GM12878 (cell line): ENCODE results near the gene CYB5R3. TPM values are rescaled to one million over a fixed set of nuclear protein-coding genes. Genes with fewer than 3 reads are reported as not detected.

Source experiments
- ATAC-seq: fragments of 200-7000 bp; cut with Tn5 transposase; 3 replicates; pipeline ENCODE4 v1.9.1; 2020; ENCODE audit warnings: mild to moderate bottlenecking, moderate library complexity
- BruUV-seq: library from RNA; stranded (reverse); fragments of 400-500 nt; replicated peaks from 2 replicates; lab custom pipeline; 2021; lab: Mats Ljungman, UMichigan
- CTCF ChIA-PET: fragments of 300-600 bp; sonication (Branson Sonifier 250); formaldehyde crosslinking; extraction: SDS; loops from one replicate; lab custom pipeline; 2021; ENCODE audit warnings: inconsistent platforms; lab: Yijun Ruan, JAX
- POLR2A ChIA-PET: fragments of 350-600 bp; formaldehyde crosslinking; extraction: SDS; loops from one replicate; lab custom pipeline; 2021; ENCODE audit warnings: inconsistent platforms; lab: Charles Lee
- RAD21 ChIA-PET: fragments of 300-600 bp; sonication (Branson Sonifier 250); formaldehyde crosslinking; loops from one replicate; lab custom pipeline; 2023; ENCODE audit warnings: antibody characterized with exemption; ENCODE audit not compliant: unreplicated experiment; lab: Charles Lee
- SMC1A ChIA-PET: fragments of 300-600 bp; sonication (Branson Sonifier 250); formaldehyde crosslinking; loops from one replicate; lab custom pipeline; 2023; ENCODE audit not compliant: unreplicated experiment, uncharacterized antibody; lab: Charles Lee
- DNase-seq: peaks from one replicate; pipeline ENCODE4 v3.0.0-alpha.2; 2011; ENCODE audit warnings: low read depth, low spot score
- FAIRE-seq: peaks from 3 replicates; lab custom pipeline; 2011; peaks lifted over from hg19 to GRCh38; lab: Jason Lieb, UNC
- H2AFZ ChIP-seq: 2 replicates; pipeline ENCODE4 v1.6.0; 2011; ENCODE audit warnings: low read depth, low read length, control low read depth; ENCODE audit not compliant: control insufficient read depth
- H3K27ac ChIP-seq: 2 replicates; pipeline ENCODE4 v1.5.1; 2011; ENCODE audit warnings: control low read depth; ENCODE audit not compliant: control insufficient read depth, insufficient read depth
- H3K27me3 ChIP-seq, 2 experiments: replicated peaks in 1 of 2; 2 replicates each; pipeline versions ENCODE4 v1.6.0 to v1.6.1; 2011; ENCODE audit warnings: low read length in 1 of 2; ENCODE audit not compliant: control insufficient read depth in 2 of 2, insufficient read depth in 2 of 2
- H3K36me3 ChIP-seq, 2 experiments: 2 replicates each; pipeline ENCODE4 v1.5.1; 2011; ENCODE audit warnings: low read length in 1 of 2; ENCODE audit not compliant: control insufficient read depth in 2 of 2, insufficient read depth in 2 of 2
- H3K4me1 ChIP-seq: 2 replicates; pipeline ENCODE4 v1.6.1; 2011; ENCODE audit warnings: mild to moderate bottlenecking, low read length, moderate library complexity, mixed read lengths; ENCODE audit not compliant: control insufficient read depth, insufficient read depth
- H3K4me2 ChIP-seq: 2 replicates; pipeline ENCODE4 v1.6.0; 2011; ENCODE audit warnings: control low read depth; ENCODE audit not compliant: control insufficient read depth, insufficient read depth
- H3K4me3 ChIP-seq: fragments of 200-600 bp; sonication (generic); 2 replicates; pipeline ENCODE4 v1.5.1; 2016
- H3K79me2 ChIP-seq: 2 replicates; pipeline ENCODE4 v1.6.0; 2011; ENCODE audit warnings: low read length; ENCODE audit not compliant: control insufficient read depth, insufficient read depth
- H3K9ac ChIP-seq: 2 replicates; pipeline ENCODE4 v1.8.0; 2011; ENCODE audit warnings: low read length, control low read depth, mixed read lengths; ENCODE audit not compliant: control insufficient read depth, insufficient read depth
- H3K9me3 ChIP-seq: replicated peaks from 3 replicates; pipeline ENCODE4 v1.5.1; 2011; ENCODE audit warnings: mild to moderate bottlenecking, low read length; ENCODE audit not compliant: control insufficient read depth, insufficient read depth
- H4K20me1 ChIP-seq: 2 replicates; pipeline ENCODE4 v1.6.0; 2011; ENCODE audit not compliant: control insufficient read depth, insufficient read depth
- BHLHE40 ChIP-seq, 2 experiments: fragments of 450-650 bp in 1 of 2; IDR thresholded peaks; 2 replicates each; pipeline ENCODE4 v1.6.1; 2011 to 2017; ENCODE audit warnings: low read depth in 2 of 2, borderline replicate concordance in 1 of 2, improper control_type of control experiment in 1 of 2, low read length in 1 of 2, mild to moderate bottlenecking in 1 of 2
- CBX5 ChIP-seq: sonication (generic); IDR thresholded peaks from 2 replicates; pipeline ENCODE4 v1.6.1; 2016; ENCODE audit warnings: low read depth, moderate library complexity, mild to moderate bottlenecking, inconsistent platforms
- CEBPB ChIP-seq, 2 experiments: fragments of 150-350 bp in 1 of 2; IDR thresholded peaks; 2 replicates each; pipeline ENCODE4 v1.6.1; 2012 to 2014; ENCODE audit warnings: low read depth in 2 of 2, low read length in 2 of 2, borderline replicate concordance in 1 of 2, inconsistent platforms in 1 of 2
- HDAC2 ChIP-seq: fragments of 200-600 bp; sonication (generic); IDR thresholded peaks from 2 replicates; pipeline ENCODE4 v1.6.1; 2017
- IKZF2 ChIP-seq, 2 experiments: fragments of 450-650 bp; IDR thresholded peaks; 2 replicates each; pipeline ENCODE4 v1.6.1; 2017; ENCODE audit warnings: mild to moderate bottlenecking in 2 of 2, moderate library complexity in 2 of 2
- IRF4 ChIP-seq: IDR thresholded peaks from 2 replicates; pipeline ENCODE4 v1.6.1; 2011; ENCODE audit warnings: low read depth, low read length
- MEF2B ChIP-seq: fragments of 450-650 bp; IDR thresholded peaks from 2 replicates; pipeline ENCODE4 v1.6.1; 2018; ENCODE audit warnings: mild to moderate bottlenecking, moderate library complexity; ENCODE audit not compliant: partially characterized antibody, poor library complexity, severe bottlenecking
- MXI1 ChIP-seq: fragments of 150-350 bp; IDR thresholded peaks from 2 replicates; pipeline ENCODE4 v1.6.1; 2011; ENCODE audit warnings: low read depth, mild to moderate bottlenecking, inconsistent platforms, low read length, improper control_type of control experiment
- NR2F1 ChIP-seq: fragments of 450-650 bp; conservative IDR thresholded peaks from 2 replicates; pipeline ENCODE4 v1.6.1; 2017; ENCODE audit warnings: mild to moderate bottlenecking
- SREBF1 ChIP-seq: IDR thresholded peaks from 2 replicates; pipeline ENCODE4 v1.6.1; 2012; ENCODE audit warnings: mild to moderate bottlenecking, low read length
- STAT3 ChIP-seq: IDR thresholded peaks from 2 replicates; pipeline ENCODE4 v1.6.1; 2011; ENCODE audit warnings: low read depth, low read length, improper control_type of control experiment
- ZNF217 ChIP-seq: fragments of 450-650 bp; IDR thresholded peaks from 2 replicates; pipeline ENCODE4 v1.6.1; 2017; ENCODE audit warnings: antibody characterized with exemption, mild to moderate bottlenecking
- ZNF274 ChIP-seq: IDR thresholded peaks from one replicate; pipeline ENCODE4 v1.8.0; 2011; ENCODE audit not compliant: insufficient read length, insufficient read depth
- WGBS: methylation state at CpG from one replicate; pipeline ENCODE4 v1.1.6; 2016; ENCODE audit warnings: low lambda C conversion rate; ENCODE audit not compliant: insufficient replicate concordance, insufficient coverage; ENCODE audit errors: missing lambda C conversion rate; 5-methylcytosine and 5-hydroxymethylcytosine counted together
- in situ Hi-C: fragments of 300-500 bp; cut with MboI; formaldehyde crosslinking; loops from 9 replicates; pipeline ENCODE4 v1.14.3; 2018; ENCODE audit warnings: mixed read lengths
- intact Hi-C: fragments of 100-400 bp; cut with micrococcal nuclease; formaldehyde crosslinking; loops from one replicate; pipeline ENCODE4 v1.14.2; 2022; ENCODE audit not compliant: unreplicated experiment
- polyA plus RNA-seq, 11 experiments: library from polyadenylated mRNA; depleted of rRNA in 4 of 11; unstranded in 6 of 11; stranded (reverse) in 5 of 11; fragments of >200 nt; fragmentation: Nextera tagmentation in 4 of 11; fragmentation: Illumina TruSeq in 1 of 11; extraction: Ambion mirVana in 4 of 11; extraction: Trizol in 1 of 11; gene quantifications; 1 replicate in 1 of 11; 2 replicates in 10 of 11; pipeline versions ENCODE4 v1.2.1 to v1.2.3, GENCODE V29; 2011 to 2016; ENCODE audit warnings: inconsistent platforms in 2 of 11, missing spikeins in 2 of 11, low read depth in 1 of 11
- total RNA-seq, 4 experiments: library from RNA; depleted of rRNA in 3 of 4; stranded (reverse); fragments of >200 nt in 3 of 4; fragmentation: Illumina TruSeq in 1 of 4; extraction: Trizol in 1 of 4; gene quantifications; 2 replicates each; pipeline versions ENCODE4 v1.2.1 to v1.2.3, GENCODE V29; 2013 to 2021
- TF ChIP-seq, protein P1 (sequence below): fragments of 450-650 bp; IDR thresholded peaks from 2 replicates; pipeline ENCODE4 v1.6.1; 2016; ENCODE audit warnings: mild to moderate bottlenecking, moderate library complexity, borderline replicate concordance
- TF ChIP-seq, protein P2 (sequence below): IDR thresholded peaks from 2 replicates; pipeline ENCODE4 v1.6.1; 2012; ENCODE audit warnings: low read depth, low read length, improper control_type of control experiment
- TF ChIP-seq, protein P3 (sequence below): fragments of 450-650 bp; formaldehyde crosslinking; IDR thresholded peaks from 2 replicates; pipeline ENCODE4 v1.5.0; 2022; ENCODE audit warnings: mild to moderate bottlenecking, missing genetic modification characterization

Gene CYB5R3
- total and polyA plus RNA-seq, 10 of the 15 experiments (the other 5 are each of a cell fraction or from before 2014, with no cell fraction given): 2.0 to 119 (median 67.8) TPM

DNA sequence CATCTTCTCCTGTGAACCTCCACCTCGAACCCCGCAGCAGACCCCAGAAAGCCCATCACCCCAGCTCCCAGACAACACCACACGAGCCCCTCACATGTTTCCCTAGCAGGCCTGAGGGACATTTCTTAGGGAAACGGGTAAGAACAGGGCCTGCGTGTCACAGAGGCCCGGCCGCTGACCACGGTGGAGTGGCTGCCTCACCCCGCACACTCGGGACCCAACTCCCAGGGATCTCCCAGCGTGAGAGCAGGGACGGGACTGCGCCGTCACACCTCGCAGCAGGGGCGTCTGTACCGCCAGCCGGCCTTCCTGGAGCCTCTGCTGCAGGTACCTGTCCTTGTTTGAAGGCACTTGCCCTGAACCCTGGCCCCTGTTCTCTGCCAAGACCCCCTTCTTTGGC is 19.0 kb downstream of the CYB5R3 start:
- DNase-seq: no peak
- Histone ChIP-seq H3K4me1 (no peaks in the 10 kb centered on the region), H3K79me2 (no peaks in the 10 kb centered on the region), H3K4me3 (no peak overlapping the region), H4K20me1 (no peaks in the 10 kb centered on the region; the same call in 1 of the 2 replicates), H3K4me2 (no peak overlapping the region), H2AFZ (no peak overlapping the region), H3K27ac (no peak overlapping the region), H3K9ac (no peak overlapping the region), H3K36me3 (peaks cover 12 to 45% of the 10 kb centered on the region in 2 experiments; a peak in 3 of 4 replicates), H3K27me3 (no peaks in the 10 kb centered on the region), H3K9me3 (no peaks in the 10 kb centered on the region)
- WGBS: 95% methylated on average over 18 of the region's 18 CpGs
- no peak for ATAC-seq
- RAD21 ChIA-PET: no interaction called here
- BruUV-seq: no TSS peak
- intact Hi-C loops (no loop called here), in situ Hi-C loops (no loop called here)
- TF ChIP-seq, protein P1, sequence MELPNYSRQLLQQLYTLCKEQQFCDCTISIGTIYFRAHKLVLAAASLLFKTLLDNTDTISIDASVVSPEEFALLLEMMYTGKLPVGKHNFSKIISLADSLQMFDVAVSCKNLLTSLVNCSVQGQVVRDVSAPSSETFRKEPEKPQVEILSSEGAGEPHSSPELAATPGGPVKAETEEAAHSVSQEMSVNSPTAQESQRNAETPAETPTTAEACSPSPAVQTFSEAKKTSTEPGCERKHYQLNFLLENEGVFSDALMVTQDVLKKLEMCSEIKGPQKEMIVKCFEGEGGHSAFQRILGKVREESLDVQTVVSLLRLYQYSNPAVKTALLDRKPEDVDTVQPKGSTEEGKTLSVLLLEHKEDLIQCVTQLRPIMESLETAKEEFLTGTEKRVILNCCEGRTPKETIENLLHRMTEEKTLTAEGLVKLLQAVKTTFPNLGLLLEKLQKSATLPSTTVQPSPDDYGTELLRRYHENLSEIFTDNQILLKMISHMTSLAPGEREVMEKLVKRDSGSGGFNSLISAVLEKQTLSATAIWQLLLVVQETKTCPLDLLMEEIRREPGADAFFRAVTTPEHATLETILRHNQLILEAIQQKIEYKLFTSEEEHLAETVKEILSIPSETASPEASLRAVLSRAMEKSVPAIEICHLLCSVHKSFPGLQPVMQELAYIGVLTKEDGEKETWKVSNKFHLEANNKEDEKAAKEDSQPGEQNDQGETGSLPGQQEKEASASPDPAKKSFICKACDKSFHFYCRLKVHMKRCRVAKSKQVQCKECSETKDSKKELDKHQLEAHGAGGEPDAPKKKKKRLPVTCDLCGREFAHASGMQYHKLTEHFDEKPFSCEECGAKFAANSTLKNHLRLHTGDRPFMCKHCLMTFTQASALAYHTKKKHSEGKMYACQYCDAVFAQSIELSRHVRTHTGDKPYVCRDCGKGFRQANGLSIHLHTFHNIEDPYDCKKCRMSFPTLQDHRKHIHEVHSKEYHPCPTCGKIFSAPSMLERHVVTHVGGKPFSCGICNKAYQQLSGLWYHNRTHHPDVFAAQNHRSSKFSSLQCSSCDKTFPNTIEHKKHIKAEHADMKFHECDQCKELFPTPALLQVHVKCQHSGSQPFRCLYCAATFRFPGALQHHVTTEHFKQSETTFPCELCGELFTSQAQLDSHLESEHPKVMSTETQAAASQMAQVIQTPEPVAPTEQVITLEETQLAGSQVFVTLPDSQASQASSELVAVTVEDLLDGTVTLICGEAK: no peak
- TF ChIP-seq MXI1 (no peak), CBX5 (no peak), MEF2B (no peak), STAT3 (no peak), SREBF1 (no peak), IRF4 (no peak), CEBPB (IDR thresholded peaks at IDR 0.05; ENCODE audit: borderline replicate concordance in 1 of 2, low read depth in 2 of 2, low read length in 2 of 2) (no peak), IKZF2 (IDR thresholded peaks at IDR 0.05) (no peak), HDAC2 (no peak), NR2F1 (no peak), ZNF274 (no peak), BHLHE40 (IDR thresholded peaks at IDR 0.05; ENCODE audit: borderline replicate concordance in 1 of 2, low read depth in 2 of 2, low read length in 1 of 2) (no peak), ZNF217 (no peak)
- TF ChIP-seq, protein P2, sequence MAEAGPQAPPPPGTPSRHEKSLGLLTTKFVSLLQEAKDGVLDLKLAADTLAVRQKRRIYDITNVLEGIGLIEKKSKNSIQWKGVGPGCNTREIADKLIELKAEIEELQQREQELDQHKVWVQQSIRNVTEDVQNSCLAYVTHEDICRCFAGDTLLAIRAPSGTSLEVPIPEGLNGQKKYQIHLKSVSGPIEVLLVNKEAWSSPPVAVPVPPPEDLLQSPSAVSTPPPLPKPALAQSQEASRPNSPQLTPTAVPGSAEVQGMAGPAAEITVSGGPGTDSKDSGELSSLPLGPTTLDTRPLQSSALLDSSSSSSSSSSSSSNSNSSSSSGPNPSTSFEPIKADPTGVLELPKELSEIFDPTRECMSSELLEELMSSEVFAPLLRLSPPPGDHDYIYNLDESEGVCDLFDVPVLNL: no peak
- TF ChIP-seq, protein P3, sequence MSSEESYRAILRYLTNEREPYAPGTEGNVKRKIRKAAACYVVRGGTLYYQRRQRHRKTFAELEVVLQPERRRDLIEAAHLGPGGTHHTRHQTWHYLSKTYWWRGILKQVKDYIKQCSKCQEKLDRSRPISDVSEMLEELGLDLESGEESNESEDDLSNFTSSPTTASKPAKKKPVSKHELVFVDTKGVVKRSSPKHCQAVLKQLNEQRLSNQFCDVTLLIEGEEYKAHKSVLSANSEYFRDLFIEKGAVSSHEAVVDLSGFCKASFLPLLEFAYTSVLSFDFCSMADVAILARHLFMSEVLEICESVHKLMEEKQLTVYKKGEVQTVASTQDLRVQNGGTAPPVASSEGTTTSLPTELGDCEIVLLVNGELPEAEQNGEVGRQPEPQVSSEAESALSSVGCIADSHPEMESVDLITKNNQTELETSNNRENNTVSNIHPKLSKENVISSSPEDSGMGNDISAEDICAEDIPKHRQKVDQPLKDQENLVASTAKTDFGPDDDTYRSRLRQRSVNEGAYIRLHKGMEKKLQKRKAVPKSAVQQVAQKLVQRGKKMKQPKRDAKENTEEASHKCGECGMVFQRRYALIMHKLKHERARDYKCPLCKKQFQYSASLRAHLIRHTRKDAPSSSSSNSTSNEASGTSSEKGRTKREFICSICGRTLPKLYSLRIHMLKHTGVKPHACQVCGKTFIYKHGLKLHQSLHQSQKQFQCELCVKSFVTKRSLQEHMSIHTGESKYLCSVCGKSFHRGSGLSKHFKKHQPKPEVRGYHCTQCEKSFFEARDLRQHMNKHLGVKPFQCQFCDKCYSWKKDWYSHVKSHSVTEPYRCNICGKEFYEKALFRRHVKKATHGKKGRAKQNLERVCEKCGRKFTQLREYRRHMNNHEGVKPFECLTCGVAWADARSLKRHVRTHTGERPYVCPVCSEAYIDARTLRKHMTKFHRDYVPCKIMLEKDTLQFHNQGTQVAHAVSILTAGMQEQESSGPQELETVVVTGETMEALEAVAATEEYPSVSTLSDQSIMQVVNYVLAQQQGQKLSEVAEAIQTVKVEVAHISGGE (CRISPR knock-in tag): no peak
- POLR2A ChIA-PET: no interaction called here
- no peak for FAIRE-seq
- CTCF ChIA-PET: no interaction called here
- SMC1A ChIA-PET: no interaction called here
